Esophagus squamous epithelium (tissue), 5 donors: ENCODE measurements around the gene TMEFF2. TPM values are rescaled to one million over a fixed set of nuclear protein-coding genes. Genes with fewer than 3 reads are reported as not detected.

Source experiments
- DNase-seq: peaks from one replicate; lab custom pipeline; 2025; lab: John Stamatoyannopoulos, UW
- H3K27ac ChIP-seq, 4 donors: fragments of 200-600 bp; sonication (generic); one replicate each; pipeline ENCODE4 v1.5.1; 2016 to 2019; ENCODE audit warnings: mild to moderate bottlenecking in 1 of 4
- H3K27me3 ChIP-seq, 4 donors: fragments of 200-600 bp; sonication (generic); 1 replicate in 3 of 4; 2 replicates in 1 of 4; pipeline versions ENCODE4 v1.5.1 to v1.6.0; 2017 to 2021; ENCODE audit warnings: antibody characterized with exemption in 1 of 4
- H3K36me3 ChIP-seq, 3 donors: fragments of 200-600 bp; sonication (generic); one replicate each; pipeline ENCODE4 v1.5.1; 2016 to 2019
- H3K4me1 ChIP-seq, 3 donors: fragments of 200-600 bp; sonication (generic); one replicate each; pipeline ENCODE4 v1.5.1; 2017 to 2019
- H3K4me3 ChIP-seq, 4 donors: fragments of 200-600 bp; sonication (generic); 1 replicate in 3 of 4; 2 replicates in 1 of 4; pipeline ENCODE4 v1.5.1; 2016 to 2019; ENCODE audit warnings: mild to moderate bottlenecking in 2 of 4, moderate library complexity in 1 of 4
- H3K9me3 ChIP-seq, 3 donors: fragments of 200-600 bp; sonication (generic); one replicate each; pipeline ENCODE4 v1.5.1; 2016 to 2019
- CTCF ChIP-seq, 6 experiments: fragments of 450-650 bp in 4 of 6; fragments of 200-600 bp in 2 of 6; sonication (generic) in 2 of 6; IDR thresholded peaks; one replicate each; pipeline ENCODE4 v1.5.1; 2016 to 2019; ENCODE audit warnings: antibody characterized with exemption in 6 of 6, mild to moderate bottlenecking in 4 of 6, moderate library complexity in 4 of 6
- POLR2A ChIP-seq, 4 donors: fragments of 450-650 bp; IDR thresholded peaks; one replicate each; pipeline ENCODE4 v1.6.1; 2017; ENCODE audit warnings: antibody characterized with exemption in 4 of 4, mild to moderate bottlenecking in 4 of 4, moderate library complexity in 3 of 4
- WGBS, 2 donors: methylation state at CpG; one replicate each; pipeline ENCODE4 v1.1.5; 2018; 5-methylcytosine and 5-hydroxymethylcytosine counted together
- intact Hi-C: fragments of 100-400 bp; cut with DNase I; formaldehyde crosslinking; loops from one replicate; pipeline ENCODE4 v1.15.0; 2022
- total RNA-seq, 4 donors: library from RNA; depleted of rRNA; stranded (reverse); fragments of >200 nt; gene quantifications; one replicate each; pipeline ENCODE4 v1.1.0, GENCODE V29; 2016
- donor health status: DM: yes; HTN: yes; CAD: no.

Gene TMEFF2
- 1 to 10 TPM in 1 of 4 donors, not detected in 3; 1.5 TPM for total RNA-seq

GRCh38 chr2:192194866-192195547 lies at the start of gene TMEFF2:
TSS of gene TMEFF2 (minus strand) at chr2:192194933. CDS start at chr2:192194524, 409 bp downstream.
- peaks cover 22 to 30% (median 24%) of the 10 kb centered on the region in 3 donors for H3K4me1 ChIP-seq
- no peaks in the 10 kb centered on the region for H3K9me3 ChIP-seq
- TF ChIP-seq CTCF (IDR thresholded peaks at IDR 0.05) (no peak), POLR2A (IDR thresholded peaks at IDR 0.05) (no peak)
- no peak for DNase-seq
- 2 to 5% methylated on average over 12 to 22 of the region's 64 CpGs for WGBS, 2 donors
- H3K27me3 ChIP-seq, result peaks cover 16 to 95% (median 36%) of the 10 kb centered on the region in 4 donors
- no peaks in the 10 kb centered on the region for H3K36me3 ChIP-seq
- no peak within 1 kb of the TSS for H3K27ac ChIP-seq
- intact Hi-C loops, result no loop called here
- H3K4me3 ChIP-seq, result peak within 1 kb of the TSS; percentile 7 to 63 (median 43)

GRCh38 chr2:192243488-192243887 lies 48.8 kb upstream of the TMEFF2 start:
- WGBS, 2 donors, result 65 to 67% methylated on average over 2 of the region's 2 CpGs
- Histone ChIP-seq H3K27me3 (no peaks in the 10 kb centered on the region), H3K4me1 (no peaks in the 10 kb centered on the region), H3K27ac (no peak overlapping the region), H3K36me3 (no peaks in the 10 kb centered on the region), H3K4me3 (no peak overlapping the region), H3K9me3 (no peaks in the 10 kb centered on the region)
- intact Hi-C loops, result no loop called here
- no peak for DNase-seq
- TF ChIP-seq CTCF (IDR thresholded peaks at IDR 0.05), result no peak

GRCh38 chr2:192236136-192236535 lies 41.4 kb upstream of the TMEFF2 start:
- DNase-seq, result no peak
- Histone ChIP-seq H3K9me3 (no peaks in the 10 kb centered on the region), H3K4me3 (no peak overlapping the region), H3K4me1 (no peaks in the 10 kb centered on the region), H3K27me3 (no peaks in the 10 kb centered on the region), H3K36me3 (no peaks in the 10 kb centered on the region), H3K27ac (no peak overlapping the region)
- intact Hi-C loops, result no loop called here
- TF ChIP-seq CTCF (IDR thresholded peaks at IDR 0.05), result no peak
- TF ChIP-seq POLR2A (IDR thresholded peaks at IDR 0.05), result no peak
- WGBS, 2 donors, result 51 to 61% methylated on average over 4 of the region's 4 CpGs

GRCh38 chr2:192230889-192231453 lies 36.2 kb upstream of the TMEFF2 start:
- intact Hi-C loops, result no loop called here
- Histone ChIP-seq H3K4me3 (no peak overlapping the region), H3K4me1 (no peaks in the 10 kb centered on the region), H3K27ac (no peak overlapping the region), H3K36me3 (no peaks in the 10 kb centered on the region), H3K27me3 (no peaks in the 10 kb centered on the region), H3K9me3 (no peaks in the 10 kb centered on the region)
- 65 to 74% methylated on average over 6 of the region's 6 CpGs for WGBS, 2 donors
- no peak for DNase-seq
- TF ChIP-seq CTCF (IDR thresholded peaks at IDR 0.05) (no peak), POLR2A (IDR thresholded peaks at IDR 0.05) (no peak)

GRCh38 chr2:192228685-192229084 lies 34.0 kb upstream of the TMEFF2 start:
- no peaks in the 10 kb centered on the region for H3K4me1 ChIP-seq
- TF ChIP-seq CTCF (IDR thresholded peaks at IDR 0.05), result no peak
- no peak for TF ChIP-seq POLR2A (IDR thresholded peaks at IDR 0.05)
- no peak overlapping the region for H3K4me3 ChIP-seq
- no peak for DNase-seq
- H3K27me3 ChIP-seq, result no peaks in the 10 kb centered on the region
- no peaks in the 10 kb centered on the region for H3K36me3 ChIP-seq
- intact Hi-C loops, result no loop called here
- H3K27ac ChIP-seq, result no peak overlapping the region
- H3K9me3 ChIP-seq, result no peaks in the 10 kb centered on the region
